Measurements from ENCODE around the gene PLPP3. TPM values are rescaled to one million over a fixed set of nuclear protein-coding genes. Genes with fewer than 3 reads are reported as not detected.
A peak's percentile ranks its signal among the peaks of the same experiment; 100 is the strongest.

The PLPP3 gene
- total RNA-seq, 1 experiment from 2014 or later: 26.7 TPM

DNA sequence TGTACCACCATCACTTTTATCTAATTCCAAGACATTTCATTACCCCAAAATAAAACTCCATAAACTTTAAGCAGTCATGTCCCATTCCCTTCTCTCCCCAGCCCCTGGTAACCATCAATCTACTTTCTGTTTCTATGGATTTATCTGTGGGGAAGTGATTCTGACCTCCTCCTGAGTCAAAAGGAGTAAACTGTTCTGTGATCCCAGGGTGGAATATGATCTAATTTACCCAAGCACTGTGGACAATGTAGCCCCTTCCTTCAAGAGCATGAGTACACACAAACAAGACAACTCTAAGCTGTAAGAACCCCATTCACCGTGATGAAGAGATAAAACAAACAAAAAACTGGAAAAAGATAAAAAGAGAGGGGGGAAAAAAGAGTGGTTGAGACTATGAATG, 77.9 kb downstream of the PLPP3 start:
- TF ChIP-seq, protein P1, sequence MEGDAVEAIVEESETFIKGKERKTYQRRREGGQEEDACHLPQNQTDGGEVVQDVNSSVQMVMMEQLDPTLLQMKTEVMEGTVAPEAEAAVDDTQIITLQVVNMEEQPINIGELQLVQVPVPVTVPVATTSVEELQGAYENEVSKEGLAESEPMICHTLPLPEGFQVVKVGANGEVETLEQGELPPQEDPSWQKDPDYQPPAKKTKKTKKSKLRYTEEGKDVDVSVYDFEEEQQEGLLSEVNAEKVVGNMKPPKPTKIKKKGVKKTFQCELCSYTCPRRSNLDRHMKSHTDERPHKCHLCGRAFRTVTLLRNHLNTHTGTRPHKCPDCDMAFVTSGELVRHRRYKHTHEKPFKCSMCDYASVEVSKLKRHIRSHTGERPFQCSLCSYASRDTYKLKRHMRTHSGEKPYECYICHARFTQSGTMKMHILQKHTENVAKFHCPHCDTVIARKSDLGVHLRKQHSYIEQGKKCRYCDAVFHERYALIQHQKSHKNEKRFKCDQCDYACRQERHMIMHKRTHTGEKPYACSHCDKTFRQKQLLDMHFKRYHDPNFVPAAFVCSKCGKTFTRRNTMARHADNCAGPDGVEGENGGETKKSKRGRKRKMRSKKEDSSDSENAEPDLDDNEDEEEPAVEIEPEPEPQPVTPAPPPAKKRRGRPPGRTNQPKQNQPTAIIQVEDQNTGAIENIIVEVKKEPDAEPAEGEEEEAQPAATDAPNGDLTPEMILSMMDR (conservative IDR thresholded peaks at IDR 0.05): no peak
- no peak overlapping the region for H4K8ac ChIP-seq (replicated peaks; ENCODE audit: insufficient read length, low read depth, low read length)
- H3K23ac ChIP-seq (ENCODE audit: insufficient read length, low read depth, low read length): no peak overlapping the region
- H3K4ac ChIP-seq (ENCODE audit: low read depth, low read length): no peak overlapping the region
- no peaks in the 10 kb centered on the region for H3K27me3 ChIP-seq (ENCODE audit: insufficient read depth, low read length)
- no peaks in the 10 kb centered on the region for H3K79me2 ChIP-seq (ENCODE audit: insufficient read depth, low read length)
- peaks cover 21 to 73% (median 61%) of the 10 kb centered on the region in 3 experiments; a peak in 6 of 7 replicates for H3K36me3 Mint-ChIP-seq (ENCODE audit: insufficient read depth in 1 of 3, low read depth in 3 of 3)
- H3K4me1 Mint-ChIP-seq: peaks cover 5 to 6% of the 10 kb centered on the region in 2 experiments
- H2BK120ac ChIP-seq (ENCODE audit: low read depth, low read length, poor library complexity, severe bottlenecking): no peak overlapping the region
- no peak overlapping the region for H4K5ac ChIP-seq (ENCODE audit: insufficient read length, low read depth, low read length)
- no peak overlapping the region for H2BK15ac ChIP-seq (ENCODE audit: low read depth, low read length)
- no CpG with 5 or more reads among the region's 1 CpG for WGBS (ENCODE audit: extremely low coverage, insufficient read length, low lambda C conversion rate)
- no peak overlapping the region for H3K56ac ChIP-seq (ENCODE audit: insufficient read length, low read depth, low read length)
- H3K18ac ChIP-seq (ENCODE audit: insufficient read length, low read depth, low read length): no peak overlapping the region
- H2BK12ac ChIP-seq (ENCODE audit: insufficient read length, low read depth, low read length): no peak overlapping the region
- no peak overlapping the region for H3K27ac ChIP-seq (ENCODE audit: insufficient read length, low read depth, low read length)
- DNase-seq: no peak
- no peaks in the 10 kb centered on the region for H3K27me3 Mint-ChIP-seq (ENCODE audit: low read depth)
- H3K79me1 ChIP-seq (ENCODE audit: insufficient read depth, low read depth, low read length, poor library complexity, severe bottlenecking): no peaks in the 10 kb centered on the region
- H4K91ac ChIP-seq (ENCODE audit: insufficient read length, low read depth, low read length): no peak overlapping the region
- no peak overlapping the region for H2BK5ac ChIP-seq (ENCODE audit: insufficient read length, low read length)
- no peak overlapping the region for H3K14ac ChIP-seq (ENCODE audit: insufficient read depth, low read length)
- no peaks in the 10 kb centered on the region for H3K9me3 Mint-ChIP-seq
- no peaks in the 10 kb centered on the region for H3K4me1 ChIP-seq (ENCODE audit: insufficient read depth, low read length)
- no peak overlapping the region for H2BK20ac ChIP-seq (ENCODE audit: low read depth, low read length, poor library complexity, severe bottlenecking)
- no peak overlapping the region for H2AFZ ChIP-seq (ENCODE audit: low read length)
- peak overlapping the region in 1 of 3 experiments; percentile 8; a peak in 1 of 7 replicates for H3K27ac Mint-ChIP-seq
- H3K9ac ChIP-seq (ENCODE audit: extremely low read depth, insufficient read length, low read length): no peak overlapping the region
- no peaks in the 10 kb centered on the region for H3K23me2 ChIP-seq (ENCODE audit: insufficient read length, low read depth, low read length, poor library complexity, severe bottlenecking)
- H3K4me3 Mint-ChIP-seq: no peak overlapping the region
- no peak overlapping the region for H3T11ph ChIP-seq (ENCODE audit: low read length)
- no peak overlapping the region for H2AK5ac ChIP-seq (ENCODE audit: insufficient read length, low read length)
- H3K9me3 ChIP-seq (ENCODE audit: control insufficient read depth, low read depth, low read length): no peaks in the 10 kb centered on the region
- no peaks in the 10 kb centered on the region for H4K20me1 ChIP-seq (ENCODE audit: control insufficient read depth, insufficient read depth, insufficient read length)
- no peak overlapping the region for H3K4me2 ChIP-seq (ENCODE audit: insufficient read depth, insufficient read length, low read length)

Data from H9 (cell line).